ENCODE results near the gene SHC2. TPM values are rescaled to one million over a fixed set of nuclear protein-coding genes. Genes with fewer than 3 reads are reported as not detected.

The SHC2 gene
- total and polyA plus RNA-seq, 2 of the 8 experiments (the other 6 are each of a cell fraction or from before 2014, with no cell fraction given): 4.4 to 7.3 TPM

- TF ChIP-seq RBBP5 (IDR thresholded peaks at IDR 0.05; ENCODE audit: borderline replicate concordance, low read depth, low read length) (no peak), JUND (IDR thresholded peaks at IDR 0.05; ENCODE audit: low read length) (no peak), EGR1 (IDR thresholded peaks at IDR 0.05; ENCODE audit: borderline replicate concordance, low read depth, low read length) (no peak)
These were observed 5.7 kb downstream of the SHC2 start (continued) for GRCh38 chr19:455031-455705.

Measured in H1 (cell line).